Measurements from ENCODE around the gene SRP19. TPM values are rescaled to one million over a fixed set of nuclear protein-coding genes. Genes with fewer than 3 reads are reported as not detected.

SRP19 gene
- total and polyA plus RNA-seq, 9 of the 15 experiments (the other 6 are each of a cell fraction or from before 2014, with no cell fraction given) = 52.3 to 357 (median 146) TPM

DNA sequence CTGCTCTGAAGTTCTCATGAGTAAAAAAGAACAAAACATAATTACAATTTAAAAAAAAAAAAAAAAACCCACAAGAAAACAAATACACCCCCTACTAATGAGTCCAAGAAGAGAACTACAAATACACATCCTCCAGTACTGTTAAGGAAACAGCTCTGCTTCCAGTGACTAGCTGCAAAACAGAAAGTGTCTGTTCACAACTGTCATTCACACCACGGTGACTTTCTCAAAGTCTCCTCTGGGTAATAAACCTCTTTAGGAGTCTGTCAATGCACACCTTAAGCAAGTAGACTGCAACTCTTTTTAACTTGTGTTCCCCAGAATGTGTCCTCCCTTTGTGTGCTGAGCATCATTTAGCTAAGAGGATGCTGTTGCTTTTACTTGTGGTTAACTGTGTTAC, 54.7 kb downstream of the SRP19 start:
- H3K79me2 ChIP-seq (ENCODE audit: control insufficient read depth, insufficient read depth, low read length) = peaks cover 10% of the 10 kb centered on the region
- no peak overlapping the region for H3K9ac ChIP-seq (ENCODE audit: insufficient read depth in 1 of 2, low read depth in 2 of 2, low read length in 2 of 2)
- 28% methylated on average over 1 of the region's 1 CpG for WGBS (ENCODE audit: insufficient coverage, low coverage, missing lambda C conversion rate)
- BruUV-seq (replicated peaks) = no TSS peak
- ATAC-seq = peak; percentile 8; the same call in 1 of the 3 replicates
- peaks cover 44% of the 10 kb centered on the region for H3K36me3 ChIP-seq (ENCODE audit: control insufficient read depth, insufficient read depth, low read length)
- H3K27me3 ChIP-seq (ENCODE audit: control insufficient read depth in 2 of 2, insufficient read depth in 2 of 2, low read length in 2 of 2) = no peaks in the 10 kb centered on the region
- no peak overlapping the region for H3K27ac ChIP-seq (ENCODE audit: extremely low read depth, low read depth, low read length)
- intact Hi-C loops (cut with micrococcal nuclease) (loop anchor here (5.0 kb wide), 1 partner anchor 39 kb away; no protein-coding TSS in a partner anchor), in situ Hi-C loops (cut with MboI) (no loop called here)
- H3K4me2 ChIP-seq (ENCODE audit: insufficient read depth, low read length) = no peak overlapping the region
- DNase-seq (ENCODE audit: extremely low read depth in 1 of 4, low spot score in 3 of 4) = no peak
- TF ChIP-seq ZNF584 (CRISPR knock-in tag; IDR thresholded peaks at IDR 0.05; ENCODE audit: low read depth) (no peak), DIDO1 (tag; IDR thresholded peaks at IDR 0.05; ENCODE audit: low read depth) (no peak), RBM15 (IDR thresholded peaks at IDR 0.05; ENCODE audit: insufficient read depth, low read length) (no peak), ZNF12 (CRISPR knock-in tag; IDR thresholded peaks at IDR 0.05) (no peak), ZNF561 (CRISPR knock-in tag; conservative IDR thresholded peaks at IDR 0.05) (no peak), SRSF9 (IDR thresholded peaks at IDR 0.05; ENCODE audit: borderline replicate concordance, low read depth, low read length) (no peak), ARNT (IDR thresholded peaks at IDR 0.05) (no peak), ZNF253 (CRISPR knock-in tag; conservative IDR thresholded peaks at IDR 0.05) (no peak), KLF16 (IDR thresholded peaks at IDR 0.05) (no peak), MIER1 (IDR thresholded peaks at IDR 0.05; ENCODE audit: low read depth) (no peak), ATF1 (CRISPR knock-in tag; IDR thresholded peaks at IDR 0.05) (no peak), ATF1 (tag; IDR thresholded peaks at IDR 0.05) (no peak), MCM3 (IDR thresholded peaks at IDR 0.05) (no peak)
- TF ChIP-seq, protein P1, sequence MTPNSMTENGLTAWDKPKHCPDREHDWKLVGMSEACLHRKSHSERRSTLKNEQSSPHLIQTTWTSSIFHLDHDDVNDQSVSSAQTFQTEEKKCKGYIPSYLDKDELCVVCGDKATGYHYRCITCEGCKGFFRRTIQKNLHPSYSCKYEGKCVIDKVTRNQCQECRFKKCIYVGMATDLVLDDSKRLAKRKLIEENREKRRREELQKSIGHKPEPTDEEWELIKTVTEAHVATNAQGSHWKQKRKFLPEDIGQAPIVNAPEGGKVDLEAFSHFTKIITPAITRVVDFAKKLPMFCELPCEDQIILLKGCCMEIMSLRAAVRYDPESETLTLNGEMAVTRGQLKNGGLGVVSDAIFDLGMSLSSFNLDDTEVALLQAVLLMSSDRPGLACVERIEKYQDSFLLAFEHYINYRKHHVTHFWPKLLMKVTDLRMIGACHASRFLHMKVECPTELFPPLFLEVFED (CRISPR knock-in tag; conservative IDR thresholded peaks at IDR 0.05) = no peak
- TF ChIP-seq, protein P2, sequence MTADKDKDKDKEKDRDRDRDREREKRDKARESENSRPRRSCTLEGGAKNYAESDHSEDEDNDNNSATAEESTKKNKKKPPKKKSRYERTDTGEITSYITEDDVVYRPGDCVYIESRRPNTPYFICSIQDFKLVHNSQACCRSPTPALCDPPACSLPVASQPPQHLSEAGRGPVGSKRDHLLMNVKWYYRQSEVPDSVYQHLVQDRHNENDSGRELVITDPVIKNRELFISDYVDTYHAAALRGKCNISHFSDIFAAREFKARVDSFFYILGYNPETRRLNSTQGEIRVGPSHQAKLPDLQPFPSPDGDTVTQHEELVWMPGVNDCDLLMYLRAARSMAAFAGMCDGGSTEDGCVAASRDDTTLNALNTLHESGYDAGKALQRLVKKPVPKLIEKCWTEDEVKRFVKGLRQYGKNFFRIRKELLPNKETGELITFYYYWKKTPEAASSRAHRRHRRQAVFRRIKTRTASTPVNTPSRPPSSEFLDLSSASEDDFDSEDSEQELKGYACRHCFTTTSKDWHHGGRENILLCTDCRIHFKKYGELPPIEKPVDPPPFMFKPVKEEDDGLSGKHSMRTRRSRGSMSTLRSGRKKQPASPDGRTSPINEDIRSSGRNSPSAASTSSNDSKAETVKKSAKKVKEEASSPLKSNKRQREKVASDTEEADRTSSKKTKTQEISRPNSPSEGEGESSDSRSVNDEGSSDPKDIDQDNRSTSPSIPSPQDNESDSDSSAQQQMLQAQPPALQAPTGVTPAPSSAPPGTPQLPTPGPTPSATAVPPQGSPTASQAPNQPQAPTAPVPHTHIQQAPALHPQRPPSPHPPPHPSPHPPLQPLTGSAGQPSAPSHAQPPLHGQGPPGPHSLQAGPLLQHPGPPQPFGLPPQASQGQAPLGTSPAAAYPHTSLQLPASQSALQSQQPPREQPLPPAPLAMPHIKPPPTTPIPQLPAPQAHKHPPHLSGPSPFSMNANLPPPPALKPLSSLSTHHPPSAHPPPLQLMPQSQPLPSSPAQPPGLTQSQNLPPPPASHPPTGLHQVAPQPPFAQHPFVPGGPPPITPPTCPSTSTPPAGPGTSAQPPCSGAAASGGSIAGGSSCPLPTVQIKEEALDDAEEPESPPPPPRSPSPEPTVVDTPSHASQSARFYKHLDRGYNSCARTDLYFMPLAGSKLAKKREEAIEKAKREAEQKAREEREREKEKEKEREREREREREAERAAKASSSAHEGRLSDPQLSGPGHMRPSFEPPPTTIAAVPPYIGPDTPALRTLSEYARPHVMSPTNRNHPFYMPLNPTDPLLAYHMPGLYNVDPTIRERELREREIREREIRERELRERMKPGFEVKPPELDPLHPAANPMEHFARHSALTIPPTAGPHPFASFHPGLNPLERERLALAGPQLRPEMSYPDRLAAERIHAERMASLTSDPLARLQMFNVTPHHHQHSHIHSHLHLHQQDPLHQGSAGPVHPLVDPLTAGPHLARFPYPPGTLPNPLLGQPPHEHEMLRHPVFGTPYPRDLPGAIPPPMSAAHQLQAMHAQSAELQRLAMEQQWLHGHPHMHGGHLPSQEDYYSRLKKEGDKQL (CRISPR knock-in tag; IDR thresholded peaks at IDR 0.05; ENCODE audit: borderline replicate concordance) = no peak
- TF ChIP-seq, protein P3, sequence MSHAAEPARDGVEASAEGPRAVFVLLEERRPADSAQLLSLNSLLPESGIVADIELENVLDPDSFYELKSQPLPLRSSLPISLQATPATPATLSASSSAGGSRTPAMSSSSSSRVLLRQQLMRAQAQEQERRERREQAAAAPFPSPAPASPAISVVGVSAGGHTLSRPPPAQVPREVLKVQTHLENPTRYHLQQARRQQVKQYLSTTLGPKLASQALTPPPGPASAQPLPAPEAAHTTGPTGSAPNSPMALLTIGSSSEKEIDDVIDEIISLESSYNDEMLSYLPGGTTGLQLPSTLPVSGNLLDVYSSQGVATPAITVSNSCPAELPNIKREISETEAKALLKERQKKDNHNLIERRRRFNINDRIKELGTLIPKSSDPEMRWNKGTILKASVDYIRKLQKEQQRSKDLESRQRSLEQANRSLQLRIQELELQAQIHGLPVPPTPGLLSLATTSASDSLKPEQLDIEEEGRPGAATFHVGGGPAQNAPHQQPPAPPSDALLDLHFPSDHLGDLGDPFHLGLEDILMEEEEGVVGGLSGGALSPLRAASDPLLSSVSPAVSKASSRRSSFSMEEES (CRISPR knock-in tag; IDR thresholded peaks at IDR 0.05) = no peak
- no peak overlapping the region for H2AFZ ChIP-seq (ENCODE audit: low read depth, low read length)
- no peak overlapping the region for H3K4me3 ChIP-seq
- peaks cover 0 to 13% of the 10 kb centered on the region in 2 experiments; a peak in 2 of 5 replicates for H3K4me1 ChIP-seq (replicated peaks in 1 of 2; ENCODE audit: control insufficient read depth in 2 of 2, insufficient read depth in 2 of 2, low read length in 2 of 2)
- CTCF ChIA-PET (ENCODE audit: low intra/inter-chr PET ratio) = no interaction called here
- POLR2A ChIA-PET = interaction anchor here (0.6 to 1.3 kb wide), 4 partner anchors 11 to 91 kb away, joined by 3 to 4 read pairs (median 3); no protein-coding TSS in a partner anchor
- H4K20me1 ChIP-seq (replicated peaks; ENCODE audit: control insufficient read depth, insufficient read depth, low read length) = no peaks in the 10 kb centered on the region
- no peaks in the 10 kb centered on the region for H3K9me3 ChIP-seq (replicated peaks; ENCODE audit: control insufficient read depth, insufficient read depth, low read depth, low read length)
- FAIRE-seq = no peak
- no peaks in the 10 kb centered on the region for H3K9me1 ChIP-seq (ENCODE audit: control insufficient read depth, insufficient read depth, low read length)
